Calu3 (cell line): ENCODE data around the gene RFNG. TPM values are rescaled to one million over a fixed set of nuclear protein-coding genes. Genes with fewer than 3 reads are reported as not detected.

ENCODE experiments used
- BruUV-seq: library from RNA; stranded (reverse); fragments of 400-500 nt; replicated peaks from 2 replicates; lab custom pipeline; 2021; lab: Mats Ljungman, UMichigan
- CTCF ChIA-PET: fragments of 300-600 bp; sonication (Branson Sonifier 250); formaldehyde crosslinking; loops from one replicate; lab custom pipeline; 2022; ENCODE audit warnings: antibody characterized with exemption; lab: Charles Lee
- DNase-seq: peaks from one replicate; pipeline ENCODE4 v3.0.0; 2022
- H3K27ac Mint-ChIP-seq: one replicate; pipeline ENCODE4 v1.8.0; 2022; ENCODE audit warnings: mixed read lengths; ENCODE audit not compliant: unreplicated experiment
- H3K27me3 Mint-ChIP-seq: one replicate; pipeline ENCODE4 v1.8.0; 2022; ENCODE audit warnings: mixed read lengths; ENCODE audit not compliant: unreplicated experiment
- H3K36me3 Mint-ChIP-seq: one replicate; pipeline ENCODE4 v1.8.0; 2022; ENCODE audit warnings: mild to moderate bottlenecking, moderate library complexity, mixed read lengths; ENCODE audit not compliant: insufficient read depth, unreplicated experiment
- H3K4me1 Mint-ChIP-seq: one replicate; pipeline ENCODE4 v1.8.0; 2022; ENCODE audit warnings: mild to moderate bottlenecking, low read depth, mixed read lengths; ENCODE audit not compliant: unreplicated experiment
- H3K4me3 Mint-ChIP-seq: one replicate; pipeline ENCODE4 v1.8.0; 2022; ENCODE audit warnings: mild to moderate bottlenecking, low read depth, moderate library complexity, mixed read lengths; ENCODE audit not compliant: unreplicated experiment
- H3K9me3 Mint-ChIP-seq: one replicate; pipeline ENCODE4 v1.8.0; 2022; ENCODE audit warnings: low read depth, mixed read lengths; ENCODE audit not compliant: unreplicated experiment
- intact Hi-C: fragments of 100-400 bp; cut with micrococcal nuclease; formaldehyde crosslinking; loops from one replicate; pipeline ENCODE4 v1.10.0; 2022; ENCODE audit not compliant: unreplicated experiment
- total RNA-seq: library from RNA; stranded (reverse); gene quantifications from 2 replicates; pipeline ENCODE4 v1.2.3, GENCODE V29; 2022
- TF ChIP-seq, protein P1 (sequence below): fragments of 200-600 bp; IDR thresholded peaks from one replicate; pipeline ENCODE4 v1.8.0; 2022; ENCODE audit warnings: antibody characterized with exemption; ENCODE audit not compliant: unreplicated experiment

RFNG gene
- total RNA-seq, 1 experiment from 2014 or later: 33.5 TPM

DNA sequence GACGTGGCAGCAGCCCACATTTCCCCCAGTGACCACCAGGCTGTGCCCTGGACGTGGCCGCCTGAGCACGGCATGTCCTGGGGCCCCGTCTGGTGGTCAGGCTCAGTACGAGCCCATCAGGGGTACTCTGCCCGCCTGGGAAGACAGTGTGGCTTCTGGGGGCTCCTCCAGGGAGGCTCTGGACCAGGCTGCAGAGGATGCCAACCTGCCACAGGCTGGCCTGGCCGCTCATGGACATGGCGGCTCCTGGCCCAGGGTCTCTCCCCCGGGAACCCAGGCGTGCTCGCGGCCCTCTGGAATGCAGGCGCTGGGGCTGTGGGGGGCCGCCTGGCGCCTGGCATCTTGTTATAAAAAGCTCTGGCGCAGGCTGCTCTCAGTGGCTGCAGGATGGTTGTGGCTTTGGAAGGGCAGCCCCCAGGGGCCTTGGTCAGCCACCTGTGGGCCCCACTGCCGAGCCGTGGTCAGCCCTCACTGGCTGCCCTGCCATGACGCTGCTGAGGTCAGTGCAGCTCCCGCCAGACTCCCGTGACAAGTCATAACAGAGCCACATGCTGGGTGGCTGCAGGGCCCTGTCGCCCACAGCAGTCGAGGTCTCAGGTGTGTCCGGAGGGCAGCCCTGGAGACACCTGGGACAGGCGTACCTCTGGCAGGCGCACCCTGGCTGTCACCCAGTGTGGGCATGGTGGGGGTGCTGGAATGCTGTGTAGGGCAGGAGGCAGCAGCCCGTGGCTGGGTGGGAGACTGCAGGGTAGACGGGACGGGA, 43.9 kb downstream of the RFNG start:
- TF ChIP-seq, protein P1, sequence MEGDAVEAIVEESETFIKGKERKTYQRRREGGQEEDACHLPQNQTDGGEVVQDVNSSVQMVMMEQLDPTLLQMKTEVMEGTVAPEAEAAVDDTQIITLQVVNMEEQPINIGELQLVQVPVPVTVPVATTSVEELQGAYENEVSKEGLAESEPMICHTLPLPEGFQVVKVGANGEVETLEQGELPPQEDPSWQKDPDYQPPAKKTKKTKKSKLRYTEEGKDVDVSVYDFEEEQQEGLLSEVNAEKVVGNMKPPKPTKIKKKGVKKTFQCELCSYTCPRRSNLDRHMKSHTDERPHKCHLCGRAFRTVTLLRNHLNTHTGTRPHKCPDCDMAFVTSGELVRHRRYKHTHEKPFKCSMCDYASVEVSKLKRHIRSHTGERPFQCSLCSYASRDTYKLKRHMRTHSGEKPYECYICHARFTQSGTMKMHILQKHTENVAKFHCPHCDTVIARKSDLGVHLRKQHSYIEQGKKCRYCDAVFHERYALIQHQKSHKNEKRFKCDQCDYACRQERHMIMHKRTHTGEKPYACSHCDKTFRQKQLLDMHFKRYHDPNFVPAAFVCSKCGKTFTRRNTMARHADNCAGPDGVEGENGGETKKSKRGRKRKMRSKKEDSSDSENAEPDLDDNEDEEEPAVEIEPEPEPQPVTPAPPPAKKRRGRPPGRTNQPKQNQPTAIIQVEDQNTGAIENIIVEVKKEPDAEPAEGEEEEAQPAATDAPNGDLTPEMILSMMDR: no peak
- intact Hi-C loops: no loop called here

DNA sequence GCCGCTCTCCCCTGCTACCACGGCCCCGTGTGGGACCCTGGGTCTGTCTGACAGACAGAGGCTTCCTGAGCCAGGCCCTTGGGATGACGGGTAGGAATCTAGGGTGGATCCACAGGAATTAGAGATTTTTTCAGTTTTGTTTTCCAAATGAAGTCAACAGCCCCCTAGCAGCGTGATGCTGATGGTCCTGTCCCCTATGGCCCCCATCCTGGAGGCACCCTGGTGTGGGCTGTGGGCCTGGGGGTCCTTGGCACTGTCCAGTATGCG, 44.5 kb downstream of the RFNG start:
- no peaks in the 10 kb centered on the region for H3K9me3 Mint-ChIP-seq
- intact Hi-C loops: no loop called here
- CTCF ChIA-PET: no interaction called here
- H3K36me3 Mint-ChIP-seq: peaks cover 17% of the 10 kb centered on the region
- H3K4me1 Mint-ChIP-seq: no peaks in the 10 kb centered on the region
- H3K27me3 Mint-ChIP-seq: no peaks in the 10 kb centered on the region
- no peak for DNase-seq
- H3K4me3 Mint-ChIP-seq: no peak overlapping the region
- no TSS peak for BruUV-seq
- TF ChIP-seq, protein P1: no peak
- H3K27ac Mint-ChIP-seq: no peak overlapping the region

More for the DNA sequence above, 43.9 kb downstream of the RFNG start:
- CTCF ChIA-PET: no interaction called here
- no peak overlapping the region for H3K4me3 Mint-ChIP-seq
- H3K9me3 Mint-ChIP-seq: no peaks in the 10 kb centered on the region
- peaks cover 17% of the 10 kb centered on the region for H3K36me3 Mint-ChIP-seq
- H3K27ac Mint-ChIP-seq: no peak overlapping the region
- no peak for DNase-seq
- H3K27me3 Mint-ChIP-seq: no peaks in the 10 kb centered on the region
- no peaks in the 10 kb centered on the region for H3K4me1 Mint-ChIP-seq
- BruUV-seq: no TSS peak

GRCh38 chr17:82006468-82007227, 45.0 kb downstream of the RFNG start:
- H3K36me3 Mint-ChIP-seq: peaks cover 17% of the 10 kb centered on the region
- CTCF ChIA-PET: no interaction called here
- no TSS peak for BruUV-seq
- no peak for DNase-seq
- H3K9me3 Mint-ChIP-seq: no peaks in the 10 kb centered on the region
- H3K27me3 Mint-ChIP-seq: no peaks in the 10 kb centered on the region
- H3K4me1 Mint-ChIP-seq: no peaks in the 10 kb centered on the region
- TF ChIP-seq, protein P1: no peak
- H3K27ac Mint-ChIP-seq: no peak overlapping the region
- H3K4me3 Mint-ChIP-seq: no peak overlapping the region
- intact Hi-C loops: no loop called here

- TF ChIP-seq, protein P1: no peak
- Mint-ChIP-seq H3K36me3 (peaks cover 17% of the 10 kb centered on the region), H3K4me1 (no peaks in the 10 kb centered on the region), H3K27ac (no peak overlapping the region), H3K9me3 (no peaks in the 10 kb centered on the region), H3K27me3 (no peaks in the 10 kb centered on the region), H3K4me3 (no peak overlapping the region)
- CTCF ChIA-PET: interaction anchor here (1.3 kb wide), 1 partner anchor 14 kb away, joined by 3 read pairs; no protein-coding TSS in a partner anchor
- intact Hi-C loops: no loop called here
- DNase-seq: no peak
- BruUV-seq: no TSS peak
Measured at GRCh38 chr17:82005701-82006348, 45.8 kb downstream of the RFNG start.
